Right atrium auricular region (tissue), 2 donors: ENCODE measurements around the gene TUT1. TPM values are rescaled to one million over a fixed set of nuclear protein-coding genes. Genes with fewer than 3 reads are reported as not detected.

Experiments
- DNase-seq: peaks from one replicate; pipeline ENCODE4 v3.0.0-alpha.2; 2019; ENCODE audit warnings: low spot score
- H3K27ac ChIP-seq, 2 donors: fragments of 200-600 bp; sonication (generic); 1 replicate in 1 of 2; 2 replicates in 1 of 2; pipeline ENCODE4 v1.5.1; 2016 to 2019
- H3K27me3 ChIP-seq, 2 donors: fragments of 200-600 bp; sonication (generic); one replicate each; pipeline versions ENCODE4 v1.5.1 to v1.6.0; 2017 to 2019
- H3K36me3 ChIP-seq: fragments of 200-600 bp; sonication (generic); one replicate; pipeline ENCODE4 v1.5.1; 2016
- H3K4me1 ChIP-seq, 2 donors: fragments of 200-600 bp; sonication (generic); one replicate each; pipeline versions ENCODE4 v1.5.1 to v1.6.0; 2017 to 2019
- H3K4me3 ChIP-seq, 2 donors: fragments of 200-600 bp; sonication (generic); 1 replicate in 1 of 2; 2 replicates in 1 of 2; pipeline ENCODE4 v1.5.1; 2017 to 2019; ENCODE audit warnings: mild to moderate bottlenecking in 1 of 2, moderate library complexity in 1 of 2
- H3K9me3 ChIP-seq, 2 donors: fragments of 200-600 bp; sonication (generic); one replicate each; pipeline ENCODE4 v1.5.1; 2019
- total RNA-seq, 2 donors: library from RNA; depleted of rRNA; stranded (reverse); fragments of >200 nt; gene quantifications; one replicate each; pipeline ENCODE4 v1.1.0, GENCODE V29; 2016
- TF ChIP-seq, protein P1 (sequence below), 2 donors: fragments of 200-600 bp; sonication (generic); IDR thresholded peaks; one replicate each; pipeline ENCODE4 v1.5.1; 2019; ENCODE audit warnings: antibody characterized with exemption in 2 of 2

Gene TUT1
- total RNA-seq, 2 donors from 2014 or later: 5.4 to 5.7 TPM

DNA sequence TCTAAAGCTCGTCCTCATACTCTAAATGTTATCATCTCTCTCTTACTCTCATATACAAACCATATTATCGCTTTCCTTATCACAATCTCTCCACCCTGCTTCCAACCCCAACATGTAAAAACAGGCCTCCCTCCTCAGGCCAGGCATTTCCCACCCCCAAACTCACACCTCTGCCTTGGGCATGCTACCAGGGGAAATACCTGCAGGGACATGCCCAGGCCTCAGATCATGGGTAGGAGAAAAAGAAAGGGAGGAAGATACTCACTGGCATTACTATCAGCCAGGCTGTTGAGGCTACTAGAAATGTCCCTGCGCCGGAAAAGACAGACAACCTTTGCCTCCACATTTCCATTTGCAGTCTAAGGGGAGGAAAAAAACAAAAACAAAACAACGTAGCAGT lies 8.6 kb upstream of the TUT1 start:
- TF ChIP-seq, protein P1, sequence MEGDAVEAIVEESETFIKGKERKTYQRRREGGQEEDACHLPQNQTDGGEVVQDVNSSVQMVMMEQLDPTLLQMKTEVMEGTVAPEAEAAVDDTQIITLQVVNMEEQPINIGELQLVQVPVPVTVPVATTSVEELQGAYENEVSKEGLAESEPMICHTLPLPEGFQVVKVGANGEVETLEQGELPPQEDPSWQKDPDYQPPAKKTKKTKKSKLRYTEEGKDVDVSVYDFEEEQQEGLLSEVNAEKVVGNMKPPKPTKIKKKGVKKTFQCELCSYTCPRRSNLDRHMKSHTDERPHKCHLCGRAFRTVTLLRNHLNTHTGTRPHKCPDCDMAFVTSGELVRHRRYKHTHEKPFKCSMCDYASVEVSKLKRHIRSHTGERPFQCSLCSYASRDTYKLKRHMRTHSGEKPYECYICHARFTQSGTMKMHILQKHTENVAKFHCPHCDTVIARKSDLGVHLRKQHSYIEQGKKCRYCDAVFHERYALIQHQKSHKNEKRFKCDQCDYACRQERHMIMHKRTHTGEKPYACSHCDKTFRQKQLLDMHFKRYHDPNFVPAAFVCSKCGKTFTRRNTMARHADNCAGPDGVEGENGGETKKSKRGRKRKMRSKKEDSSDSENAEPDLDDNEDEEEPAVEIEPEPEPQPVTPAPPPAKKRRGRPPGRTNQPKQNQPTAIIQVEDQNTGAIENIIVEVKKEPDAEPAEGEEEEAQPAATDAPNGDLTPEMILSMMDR (IDR thresholded peaks at IDR 0.05): no peak
- H3K4me1 ChIP-seq: peaks cover 0 to 44% of the 10 kb centered on the region in 2 donors

DNA sequence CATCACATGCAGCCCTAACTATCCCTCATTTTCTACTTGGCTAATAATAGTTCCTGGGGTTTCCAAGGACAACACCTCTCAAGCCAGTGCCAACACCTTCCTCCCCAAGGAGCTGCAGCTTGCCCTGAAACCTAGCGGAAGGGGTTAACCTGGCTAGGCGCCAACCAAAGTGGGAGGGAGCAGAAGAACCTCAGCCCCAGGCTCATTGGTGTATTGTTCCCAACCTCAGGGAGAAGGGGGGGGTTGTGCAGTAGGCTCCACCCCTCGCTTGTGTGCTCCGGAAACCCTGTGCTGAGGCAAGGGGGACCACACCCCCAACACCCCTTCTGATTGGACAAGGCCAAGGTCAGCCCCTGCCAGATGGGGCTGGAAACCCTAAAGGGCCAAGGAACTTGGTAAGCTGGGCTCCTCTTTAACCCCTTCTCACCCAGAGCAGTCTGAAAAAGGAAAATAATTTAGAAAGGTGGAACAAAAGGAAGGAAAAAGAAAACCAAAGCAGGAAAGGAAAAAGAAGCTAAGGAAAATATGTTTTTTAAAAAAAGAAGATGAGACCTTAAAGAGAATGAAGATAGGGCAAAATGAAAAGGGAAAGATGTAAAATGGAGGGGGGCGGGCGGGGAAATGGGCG lies 7.9 kb upstream of the TUT1 start:
- H3K4me3 ChIP-seq: peak overlapping the region in 1 of 2 donors; percentile 93
- H3K36me3 ChIP-seq: peaks cover 47% of the 10 kb centered on the region
- no peaks in the 10 kb centered on the region for H3K9me3 ChIP-seq
- peaks cover 0 to 44% of the 10 kb centered on the region in 2 donors for H3K4me1 ChIP-seq
- H3K27ac ChIP-seq: peak overlapping the region; percentile 51 to 95
- no peaks in the 10 kb centered on the region for H3K27me3 ChIP-seq
- TF ChIP-seq, protein P1 (IDR thresholded peaks at IDR 0.05): no peak
- DNase-seq: peak; percentile 97

More for the DNA sequence above, 8.6 kb upstream of the TUT1 start:
- DNase-seq: no peak
- peaks cover 39% of the 10 kb centered on the region for H3K36me3 ChIP-seq
- peak overlapping the region; percentile 93 to 98 for H3K4me3 ChIP-seq
- no peaks in the 10 kb centered on the region for H3K9me3 ChIP-seq
- no peaks in the 10 kb centered on the region for H3K27me3 ChIP-seq
- H3K27ac ChIP-seq: peak overlapping the region; percentile 51 to 95

DNA sequence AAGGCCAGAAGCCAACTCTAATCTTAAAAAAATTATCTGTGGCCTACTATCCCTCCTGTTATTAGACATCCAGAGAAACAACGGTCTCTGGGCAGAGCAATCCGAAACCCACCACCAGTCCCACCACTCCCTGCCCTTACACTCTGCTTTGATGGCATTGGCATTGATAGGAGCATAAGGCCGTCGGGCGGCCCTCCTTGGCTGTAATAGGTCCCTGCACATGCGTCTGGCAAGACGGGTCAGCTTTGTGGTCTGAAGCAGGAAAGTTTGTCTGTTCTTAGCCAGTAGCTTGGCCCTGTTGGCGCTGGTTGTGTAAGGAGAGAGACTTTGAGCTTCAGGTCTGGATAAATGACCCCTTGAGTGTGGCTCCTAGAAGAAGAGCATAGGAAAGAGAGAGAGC lies 3.8 kb upstream of the TUT1 start:
- DNase-seq: no peak
- no peak overlapping the region for H3K27ac ChIP-seq
- no peak overlapping the region for H3K4me3 ChIP-seq
- TF ChIP-seq, protein P1 (IDR thresholded peaks at IDR 0.05): no peak
- peaks cover 0 to 40% of the 10 kb centered on the region in 2 donors for H3K4me1 ChIP-seq
- no peaks in the 10 kb centered on the region for H3K9me3 ChIP-seq
- H3K27me3 ChIP-seq: no peaks in the 10 kb centered on the region
- H3K36me3 ChIP-seq: peaks cover 54% of the 10 kb centered on the region

DNA sequence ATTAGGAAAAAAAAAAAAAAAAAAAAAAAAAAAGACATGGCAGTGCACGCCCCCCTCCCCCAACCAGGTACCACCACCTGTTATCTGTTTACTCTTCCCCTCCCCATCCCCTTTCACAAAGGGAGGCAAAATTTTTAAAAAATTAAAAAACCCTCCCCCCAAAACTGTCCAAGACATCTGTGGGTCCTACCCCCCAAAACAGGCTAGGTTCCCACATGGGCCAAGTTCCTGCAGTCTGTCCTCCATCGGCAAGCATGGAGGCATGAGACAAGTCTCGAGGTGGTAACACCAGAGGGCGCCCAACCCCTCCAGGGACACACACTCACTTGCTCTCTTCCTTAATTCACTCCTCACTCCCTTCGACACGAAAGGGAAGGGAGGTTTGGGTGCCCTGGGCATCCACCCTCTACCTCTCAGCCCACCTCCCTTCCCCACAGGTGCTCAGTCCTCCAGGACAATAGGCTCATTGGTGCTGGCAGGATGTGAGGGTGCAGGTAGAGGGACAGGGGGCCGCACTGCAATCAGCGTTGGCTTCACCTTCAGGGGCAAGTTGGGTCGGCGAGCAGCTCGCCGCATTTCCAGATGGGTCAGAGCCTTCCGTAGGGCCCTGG lies 2.2 kb upstream of the TUT1 start:
- H3K9me3 ChIP-seq: no peaks in the 10 kb centered on the region
- DNase-seq: peak; percentile 89
- H3K4me1 ChIP-seq: peaks cover 0 to 28% of the 10 kb centered on the region in 2 donors
- TF ChIP-seq, protein P1 (IDR thresholded peaks at IDR 0.05): peak in 1 of 2 donors; percentile 66
- H3K27ac ChIP-seq: no peak overlapping the region
- no peak overlapping the region for H3K4me3 ChIP-seq
- peaks cover 55% of the 10 kb centered on the region for H3K36me3 ChIP-seq
- no peaks in the 10 kb centered on the region for H3K27me3 ChIP-seq

DNA sequence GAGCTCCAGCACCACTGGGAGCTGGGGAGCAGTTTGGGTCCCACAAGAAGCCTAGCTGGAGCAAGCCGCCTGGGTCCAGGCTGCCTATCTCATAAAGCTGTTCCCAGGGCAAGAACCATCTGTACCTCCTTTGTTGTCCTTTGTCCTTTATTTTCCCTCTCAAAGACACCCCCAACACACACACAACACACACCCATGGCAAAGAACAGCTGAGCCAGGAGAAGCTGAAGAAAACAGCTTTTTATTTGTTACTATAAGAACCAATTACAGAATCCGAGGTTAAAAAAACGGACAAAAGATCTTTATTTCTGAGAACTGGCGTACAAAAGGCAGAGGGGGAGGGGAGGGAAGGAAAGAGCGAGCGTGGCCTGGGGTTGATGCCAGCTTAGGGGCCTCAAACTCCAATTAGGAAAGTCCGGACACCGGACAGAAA lies 1.7 kb upstream of the TUT1 start:
- H3K4me3 ChIP-seq: no peak overlapping the region
- H3K9me3 ChIP-seq: no peaks in the 10 kb centered on the region
- peaks cover 55% of the 10 kb centered on the region for H3K36me3 ChIP-seq
- H3K27ac ChIP-seq: peak overlapping the region; percentile 96 to 97
- peaks cover 0 to 24% of the 10 kb centered on the region in 2 donors for H3K4me1 ChIP-seq
- no peak for DNase-seq
- H3K27me3 ChIP-seq: no peaks in the 10 kb centered on the region
- TF ChIP-seq, protein P1 (IDR thresholded peaks at IDR 0.05): no peak
